ENCODE results near the gene TMEM100. TPM values are rescaled to one million over a fixed set of nuclear protein-coding genes. Genes with fewer than 3 reads are reported as not detected.

Gene TMEM100
- total and polyA plus RNA-seq, 2 donors (not counting 3 experiments of a cell fraction or from before 2014, with no cell fraction given): not detected

Other genes with a start within 250 kb of the TMEM100 start
- not detected in 2 replicates for gene SMIM36, start 211.4 kb downstream of the TMEM100 start, total RNA-seq
- not detected in 2 replicates for gene SMIM36, start 211.4 kb downstream of the TMEM100 start, polyA plus RNA-seq
- 13.5 and 14.5 TPM in 2 replicates for gene PCTP, start 28.2 kb upstream of the TMEM100 start, total RNA-seq
- gene PCTP, start 28.2 kb upstream of the TMEM100 start, polyA plus RNA-seq: 15.0 and 18.3 TPM in 2 replicates

All from endothelial cell of umbilical vein (primary cell).